B cell (primary cell): ENCODE data around the gene MAEA. TPM values are rescaled to one million over a fixed set of nuclear protein-coding genes. Genes with fewer than 3 reads are reported as not detected.

Source experiments
- ATAC-seq: fragments of 200-7000 bp; cut with Tn5 transposase; one replicate; pipeline ENCODE4 v1.10.0; 2021; ENCODE audit warnings: low read depth, mild to moderate bottlenecking, moderate number of reproducible peaks, moderate library complexity
- CTCF ChIA-PET: fragments of 350-600 bp; sonication (Branson Sonifier 250); formaldehyde crosslinking; loops from one replicate; lab custom pipeline; 2021; ENCODE audit warnings: antibody characterized with exemption, inconsistent platforms; lab: Charles Lee
- POLR2A ChIA-PET: fragments of 350-600 bp; sonication (Branson Sonifier 250); formaldehyde crosslinking; loops from one replicate; lab custom pipeline; 2021; ENCODE audit warnings: antibody characterized with exemption; lab: Charles Lee
- DNase-seq: peaks from one replicate; pipeline ENCODE4 v3.0.0; 2013
- H2AFZ ChIP-seq: 2 replicates; pipeline ENCODE4 v1.6.1; 2012; ENCODE audit warnings: mild to moderate bottlenecking, low read depth, low read length; ENCODE audit not compliant: insufficient read depth, poor library complexity, severe bottlenecking
- H3K27ac ChIP-seq, 2 donors: 1 replicate in 1 of 2; 2 replicates in 1 of 2; pipeline ENCODE4 v1.5.1; 2012 to 2013; ENCODE audit warnings: low read length in 2 of 2, mild to moderate bottlenecking in 2 of 2, moderate library complexity in 1 of 2
- H3K27me3 ChIP-seq, 4 experiments: fragments of 200-600 bp in 1 of 4; sonication (generic) in 1 of 4; replicated peaks in 1 of 4; 1 replicate in 2 of 4; 2 replicates in 2 of 4; pipeline versions ENCODE4 v1.6.1 to v1.7.0; 2013 to 2016; ENCODE audit warnings: low read length in 3 of 4, mild to moderate bottlenecking in 2 of 4, mixed read lengths in 1 of 4, moderate library complexity in 1 of 4; ENCODE audit not compliant: insufficient read depth in 4 of 4, control insufficient read depth in 3 of 4; ENCODE audit errors: control extremely low read depth in 1 of 4
- H3K36me3 ChIP-seq, 2 experiments: replicated peaks in 1 of 2; 1 replicate in 1 of 2; 2 replicates in 1 of 2; pipeline versions ENCODE4 v1.6.1 to v1.7.1; 2013; ENCODE audit warnings: low read length in 1 of 2; ENCODE audit not compliant: insufficient read depth in 2 of 2, control insufficient read depth in 1 of 2; ENCODE audit errors: control extremely low read depth in 1 of 2, extremely low read depth in 1 of 2
- H3K4me1 ChIP-seq, 2 donors: fragments of 200-600 bp in 1 of 2; sonication (generic) in 1 of 2; 1 replicate in 1 of 2; 2 replicates in 1 of 2; pipeline versions ENCODE4 v1.5.1 to v1.6.1; 2013 to 2017; ENCODE audit warnings: low read length in 2 of 2; ENCODE audit not compliant: control insufficient read depth in 2 of 2, insufficient read depth in 2 of 2
- H3K4me2 ChIP-seq: replicated peaks from 2 replicates; pipeline ENCODE3; 2012; ENCODE audit warnings: mild to moderate bottlenecking, low read depth, low read length; ENCODE audit not compliant: poor library complexity, severe bottlenecking
- H3K4me3 ChIP-seq, 5 experiments: fragments of 200-600 bp in 1 of 5; sonication (generic) in 1 of 5; 1 replicate in 3 of 5; 2 replicates in 2 of 5; pipeline versions ENCODE4 v1.5.1 to v1.7.0; 2011 to 2016; ENCODE audit warnings: low read length in 4 of 5, mild to moderate bottlenecking in 4 of 5, low read depth in 2 of 5, control low read depth in 1 of 5, moderate library complexity in 1 of 5; ENCODE audit not compliant: insufficient read depth in 1 of 5; ENCODE audit errors: control extremely low read depth in 1 of 5, extremely low read depth in 1 of 5
- H3K79me2 ChIP-seq: fragments of 200-600 bp; sonication (generic); one replicate; pipeline ENCODE4 v1.6.0; 2016; ENCODE audit warnings: low read length; ENCODE audit not compliant: control insufficient read depth, insufficient read depth
- H3K9ac ChIP-seq: fragments of 200-600 bp; sonication (generic); 2 replicates; pipeline ENCODE4 v1.6.1; 2017; ENCODE audit warnings: mild to moderate bottlenecking, low read length, moderate library complexity
- H3K9me3 ChIP-seq, 3 donors: one replicate each; pipeline versions ENCODE4 v1.6.1 to v1.7.1; 2013; ENCODE audit warnings: low read length in 2 of 3; ENCODE audit not compliant: control insufficient read depth in 2 of 3, insufficient read depth in 1 of 3; ENCODE audit errors: control extremely low read depth in 1 of 3
- H4K20me1 ChIP-seq: 2 replicates; pipeline ENCODE4 v1.6.0; 2012; ENCODE audit warnings: mild to moderate bottlenecking, low read length; ENCODE audit not compliant: insufficient read depth, control insufficient read depth, poor library complexity, severe bottlenecking
- H3K27ac Mint-ChIP-seq: one replicate; pipeline ENCODE4 v1.8.0; 2021; ENCODE audit warnings: mixed read lengths
- H3K27me3 Mint-ChIP-seq: one replicate; pipeline ENCODE4 v1.8.0; 2021; ENCODE audit warnings: mixed read lengths
- H3K4me1 Mint-ChIP-seq: one replicate; pipeline ENCODE4 v1.8.0; 2021; ENCODE audit warnings: mixed read lengths
- H3K4me3 Mint-ChIP-seq: one replicate; pipeline ENCODE4 v1.8.0; 2021; ENCODE audit warnings: mixed read lengths
- H3K9me3 Mint-ChIP-seq: one replicate; pipeline ENCODE4 v1.8.0; 2022; ENCODE audit warnings: mixed read lengths; ENCODE audit not compliant: insufficient read depth
- EZH2 ChIP-seq: IDR thresholded peaks from 2 replicates; pipeline ENCODE4 v1.6.1; 2012; ENCODE audit warnings: borderline replicate concordance, low read depth, mild to moderate bottlenecking, moderate library complexity, low read length; ENCODE audit not compliant: insufficient read depth, poor library complexity, severe bottlenecking
- WGBS: methylation state at CpG from one replicate; pipeline ENCODE4 v1.1.5; 2013; ENCODE audit warnings: missing lambda C conversion rate; ENCODE audit not compliant: insufficient coverage; 5-methylcytosine and 5-hydroxymethylcytosine counted together
- intact Hi-C: fragments of 100-400 bp; cut with micrococcal nuclease; formaldehyde crosslinking; loops from one replicate; pipeline ENCODE4 v1.10.0; 2022
- polyA plus RNA-seq: library from polyadenylated mRNA; depleted of rRNA; stranded (reverse); fragments of >200 nt; gene quantifications from 2 replicates; pipeline ENCODE4 v1.2.3, GENCODE V29; 2012
- total RNA-seq, 2 donors: library from RNA; stranded (reverse); fragments of 120-200 nt in 1 of 2; gene quantifications; 1 replicate in 1 of 2; 2 replicates in 1 of 2; pipeline versions ENCODE4 v1.2.3 to v1.2.4, GENCODE V29; 2013 to 2022
- TF ChIP-seq, protein P1 (sequence below): fragments of 200-600 bp; IDR thresholded peaks from one replicate; pipeline ENCODE4 v1.8.0; 2022; ENCODE audit warnings: antibody characterized with exemption, mild to moderate bottlenecking

Gene MAEA
- total and polyA plus RNA-seq, 2 donors (not counting 1 experiment from before 2014, with no cell fraction given), result 106 to 107 TPM

DNA sequence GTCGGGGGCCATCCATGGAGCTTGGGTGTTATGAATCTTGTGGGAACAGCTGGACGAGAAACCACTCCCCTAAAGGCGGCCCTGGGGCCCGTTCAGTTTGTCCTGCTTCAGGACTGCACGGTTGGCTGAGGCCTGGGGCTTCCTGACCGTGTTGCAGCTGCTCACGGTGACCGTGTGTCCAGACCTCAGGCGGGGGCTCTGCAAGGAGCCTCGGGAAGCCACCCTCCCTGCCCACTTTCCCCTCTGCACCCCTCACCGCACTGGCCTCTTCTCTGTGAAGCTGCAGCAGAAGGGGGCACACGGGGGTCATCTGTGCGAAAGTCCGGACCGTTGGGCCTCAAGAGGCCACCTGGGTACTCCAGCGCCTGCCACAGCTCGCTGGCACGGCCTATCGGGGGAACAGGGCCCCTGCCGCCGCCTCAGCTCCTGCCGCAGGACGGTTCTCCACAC is 86.7 kb downstream of the MAEA start:
- intact Hi-C loops, result no loop called here
- DNase-seq, result no peak

GRCh38 chr4:1376841-1377605 is 87.3 kb downstream of the MAEA start:
- Mint-ChIP-seq H3K9me3 (no peaks in the 10 kb centered on the region), H3K27me3 (no peaks in the 10 kb centered on the region), H3K27ac (no peak overlapping the region), H3K4me1 (no peaks in the 10 kb centered on the region), H3K4me3 (no peak overlapping the region)
- no peak overlapping the region for H3K4me3 ChIP-seq
- H3K4me1 ChIP-seq, result no peaks in the 10 kb centered on the region
- 96% methylated on average over 31 of the region's 32 CpGs for WGBS
- ChIA-PET POLR2A (no interaction called here), CTCF (no interaction called here)
- ATAC-seq (no peak), DNase-seq (no peak)
- no peak overlapping the region for H3K9ac ChIP-seq
- H2AFZ ChIP-seq, result no peak overlapping the region
- no peaks in the 10 kb centered on the region for H4K20me1 ChIP-seq
- TF ChIP-seq, protein P1, sequence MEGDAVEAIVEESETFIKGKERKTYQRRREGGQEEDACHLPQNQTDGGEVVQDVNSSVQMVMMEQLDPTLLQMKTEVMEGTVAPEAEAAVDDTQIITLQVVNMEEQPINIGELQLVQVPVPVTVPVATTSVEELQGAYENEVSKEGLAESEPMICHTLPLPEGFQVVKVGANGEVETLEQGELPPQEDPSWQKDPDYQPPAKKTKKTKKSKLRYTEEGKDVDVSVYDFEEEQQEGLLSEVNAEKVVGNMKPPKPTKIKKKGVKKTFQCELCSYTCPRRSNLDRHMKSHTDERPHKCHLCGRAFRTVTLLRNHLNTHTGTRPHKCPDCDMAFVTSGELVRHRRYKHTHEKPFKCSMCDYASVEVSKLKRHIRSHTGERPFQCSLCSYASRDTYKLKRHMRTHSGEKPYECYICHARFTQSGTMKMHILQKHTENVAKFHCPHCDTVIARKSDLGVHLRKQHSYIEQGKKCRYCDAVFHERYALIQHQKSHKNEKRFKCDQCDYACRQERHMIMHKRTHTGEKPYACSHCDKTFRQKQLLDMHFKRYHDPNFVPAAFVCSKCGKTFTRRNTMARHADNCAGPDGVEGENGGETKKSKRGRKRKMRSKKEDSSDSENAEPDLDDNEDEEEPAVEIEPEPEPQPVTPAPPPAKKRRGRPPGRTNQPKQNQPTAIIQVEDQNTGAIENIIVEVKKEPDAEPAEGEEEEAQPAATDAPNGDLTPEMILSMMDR, result no peak
- no peak for TF ChIP-seq EZH2
- H3K9me3 ChIP-seq, result peaks cover 0 to 4% (median 0%) of the 10 kb centered on the region in 3 donors
- no peaks in the 10 kb centered on the region for H3K27me3 ChIP-seq
- H3K79me2 ChIP-seq, result no peaks in the 10 kb centered on the region
- H3K27ac ChIP-seq, result no peak overlapping the region
- intact Hi-C loops, result no loop called here
- no peak overlapping the region for H3K4me2 ChIP-seq
- H3K36me3 ChIP-seq, result peaks cover 0 to 11% of the 10 kb centered on the region in 2 experiments

More for the DNA sequence above, 86.7 kb downstream of the MAEA start:
- Histone ChIP-seq H3K27me3 (no peaks in the 10 kb centered on the region), H2AFZ (no peak overlapping the region), H3K27ac (no peak overlapping the region), H3K9ac (no peak overlapping the region), H3K4me3 (no peak overlapping the region), H3K79me2 (no peaks in the 10 kb centered on the region), H4K20me1 (no peaks in the 10 kb centered on the region), H3K4me2 (no peak overlapping the region), H3K4me1 (no peaks in the 10 kb centered on the region), H3K36me3 (peaks cover 0 to 11% of the 10 kb centered on the region in 2 experiments), H3K9me3 (peaks cover 0 to 4% (median 0%) of the 10 kb centered on the region in 3 donors)
- 94% methylated on average over 23 of the region's 23 CpGs for WGBS
- ChIA-PET CTCF (no interaction called here), POLR2A (no interaction called here)
- no peaks in the 10 kb centered on the region for H3K27me3 Mint-ChIP-seq
- H3K4me1 Mint-ChIP-seq, result no peaks in the 10 kb centered on the region
- no peak overlapping the region for H3K27ac Mint-ChIP-seq
- no peak for TF ChIP-seq EZH2
- TF ChIP-seq, protein P1, result no peak
- H3K9me3 Mint-ChIP-seq, result no peaks in the 10 kb centered on the region
- no peak overlapping the region for H3K4me3 Mint-ChIP-seq
- no peak for ATAC-seq
